ENCODE results near the gene TFAP2C.

DNA sequence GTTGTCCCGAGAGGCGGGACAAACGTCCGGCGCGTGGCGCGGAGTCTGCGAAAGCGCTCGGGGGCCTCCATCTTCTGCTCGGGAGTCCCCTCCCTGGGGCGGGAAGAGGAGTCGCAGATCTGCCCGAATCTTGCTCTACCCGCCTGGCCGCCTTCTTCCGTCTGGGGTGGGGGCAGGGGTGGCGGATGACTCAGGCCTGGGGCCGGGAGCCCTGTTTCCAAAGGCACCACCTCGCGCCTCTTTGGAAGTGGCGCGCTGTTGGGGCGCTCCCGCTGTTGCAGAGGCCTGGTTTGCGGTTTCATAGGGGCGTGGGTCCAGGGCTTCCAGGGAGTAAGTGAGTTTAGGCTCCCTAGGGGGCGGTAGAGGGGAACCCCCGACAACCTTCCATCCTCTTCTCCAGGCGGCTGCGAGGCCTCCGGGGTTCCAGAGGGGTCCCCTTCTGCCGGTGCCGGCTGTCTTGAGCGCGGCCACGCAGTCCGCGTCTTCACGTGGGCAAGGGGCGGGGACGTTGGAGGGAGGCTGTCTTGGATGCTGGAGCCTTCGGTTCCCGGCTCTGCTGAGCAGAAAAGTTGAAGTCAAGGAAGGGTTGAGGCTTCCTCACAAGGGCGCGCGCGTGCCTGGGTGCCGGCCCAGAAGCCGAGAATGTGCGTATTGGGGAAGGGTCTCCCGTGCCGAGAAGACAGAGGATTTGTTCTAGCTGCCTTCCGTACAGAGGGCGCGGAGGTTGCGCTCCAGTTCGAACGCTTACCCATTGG, 2.6 kb upstream of the TFAP2C start:
- no peak for TF ChIP-seq SP1 (IDR thresholded peaks at IDR 0.05; ENCODE audit: low read depth)
- 0 out of 2 replicates have a peak, but pooled peaks have one; percentile 16 for TF ChIP-seq RAD21 (IDR thresholded peaks at IDR 0.05; ENCODE audit: low read depth)
- no peak for TF ChIP-seq POLR2AphosphoS5 (IDR thresholded peaks at IDR 0.05; ENCODE audit: low read depth, low read length)
- TF ChIP-seq, protein P1, sequence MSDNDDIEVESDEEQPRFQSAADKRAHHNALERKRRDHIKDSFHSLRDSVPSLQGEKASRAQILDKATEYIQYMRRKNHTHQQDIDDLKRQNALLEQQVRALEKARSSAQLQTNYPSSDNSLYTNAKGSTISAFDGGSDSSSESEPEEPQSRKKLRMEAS (IDR thresholded peaks at IDR 0.05): no peak
- no peak for TF ChIP-seq JUND (IDR thresholded peaks at IDR 0.05)
- no peak for TF ChIP-seq TCF7L2 (IDR thresholded peaks at IDR 0.05; ENCODE audit: borderline replicate concordance, extremely low read depth, insufficient read depth, insufficient read length)
